Naive thymus-derived CD8-positive, alpha-beta T cell (primary cell): ENCODE data around the gene LNP1. TPM values are rescaled to one million over a fixed set of nuclear protein-coding genes. Genes with fewer than 3 reads are reported as not detected.
A peak's percentile ranks its signal among the peaks of the same experiment; 100 is the strongest.

Experiments used
- ATAC-seq, 2 donors: fragments of 150-1000 bp; cut with Tn5 transposase in 1 of 2; sonication (Bioruptor Pico), chemical (Tn5 transposase) in 1 of 2; 1 replicate in 1 of 2; 2 replicates in 1 of 2; pipeline ENCODE4 v1.10.0; 2021; ENCODE audit warnings: mild to moderate bottlenecking in 2 of 2, moderate library complexity in 2 of 2
- POLR2A ChIA-PET: fragments of 350-600 bp; sonication (Branson Sonifier 250); formaldehyde crosslinking; loops from one replicate; lab custom pipeline; 2021; ENCODE audit warnings: antibody characterized with exemption; lab: Charles Lee
- DNase-seq, 10 donors: peaks; one replicate each; pipeline versions ENCODE4 v3.0.0 to v3.0.0-alpha.2; 2020 to 2022
- H3K27ac Mint-ChIP-seq, 10 donors: one replicate each; pipeline ENCODE4 v1.8.0; 2020 to 2022; ENCODE audit warnings: mild to moderate bottlenecking in 10 of 10, mixed read lengths in 10 of 10, moderate library complexity in 4 of 10, inconsistent platforms in 1 of 10
- H3K27me3 Mint-ChIP-seq, 5 donors: one replicate each; pipeline ENCODE4 v1.8.0; 2021 to 2022; ENCODE audit warnings: mixed read lengths in 5 of 5
- H3K36me3 Mint-ChIP-seq, 3 donors: one replicate each; pipeline ENCODE4 v1.8.0; 2020 to 2022; ENCODE audit warnings: mixed read lengths in 3 of 3, mild to moderate bottlenecking in 2 of 3, inconsistent platforms in 1 of 3
- H3K4me1 Mint-ChIP-seq, 4 donors: one replicate each; pipeline ENCODE4 v1.8.0; 2021 to 2022; ENCODE audit warnings: mixed read lengths in 4 of 4
- H3K4me3 Mint-ChIP-seq, 10 donors: one replicate each; pipeline ENCODE4 v1.8.0; 2020 to 2022; ENCODE audit warnings: mild to moderate bottlenecking in 10 of 10, mixed read lengths in 10 of 10, moderate library complexity in 6 of 10, inconsistent platforms in 1 of 10
- H3K9me3 Mint-ChIP-seq, 9 donors: one replicate each; pipeline ENCODE4 v1.8.0; 2020 to 2022; ENCODE audit warnings: mixed read lengths in 9 of 9, mild to moderate bottlenecking in 3 of 9, inconsistent platforms in 1 of 9, moderate library complexity in 1 of 9
- polyA plus RNA-seq, 3 donors: library from polyadenylated mRNA; unstranded; fragments of 300-500 nt; fragmentation: Illumina TruSeq; gene quantifications; one replicate each; pipeline ENCODE4 v1.2.3, GENCODE V29; 2021
- total RNA-seq, 8 experiments: library from RNA in 2 of 8; stranded (reverse) in 2 of 8; gene quantifications; one replicate each; pipeline ENCODE4 v1.2.3 and lab custom pipeline; 2021 to 2026

Gene LNP1
- total and polyA plus RNA-seq, 5 experiments from 2014 or later, result 0.40 to 2.4 (median 2.0) TPM

- no peak overlapping the region for H3K27ac Mint-ChIP-seq
- H3K4me1 Mint-ChIP-seq, result no peaks in the 10 kb centered on the region
- peaks cover 0 to 82% (median 27%) of the 10 kb centered on the region in 3 donors for H3K36me3 Mint-ChIP-seq
- DNase-seq, result no peak
- no peak overlapping the region for H3K4me3 Mint-ChIP-seq
- H3K9me3 Mint-ChIP-seq, result no peaks in the 10 kb centered on the region
- POLR2A ChIA-PET, result no interaction called here
- ATAC-seq, result no peak
- no peaks in the 10 kb centered on the region for H3K27me3 Mint-ChIP-seq
Observed at GRCh38 chr3:100370756-100371155, 30.6 kb upstream of the LNP1 start.

DNA sequence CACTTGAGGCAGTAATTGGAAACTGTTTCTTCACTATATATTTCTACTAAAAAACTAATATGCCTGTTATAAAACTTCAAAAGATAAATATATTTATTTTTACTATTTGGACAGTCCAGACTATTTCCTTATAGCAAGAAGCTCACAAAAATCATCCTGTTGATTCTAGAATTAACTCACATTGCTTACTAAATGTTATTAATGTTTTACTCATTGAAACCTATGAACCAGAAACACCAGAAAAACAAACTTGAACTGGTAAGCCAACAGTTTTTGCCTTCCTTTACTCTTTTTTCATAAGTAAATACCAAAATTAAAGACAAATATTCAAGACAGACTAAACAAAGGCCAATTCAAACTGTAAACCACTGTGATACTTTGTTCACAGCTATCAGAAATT is 26.8 kb upstream of the LNP1 start:
- Mint-ChIP-seq H3K4me3 (no peak overlapping the region), H3K4me1 (peaks cover 0 to 2% (median 0%) of the 10 kb centered on the region in 4 donors), H3K9me3 (no peaks in the 10 kb centered on the region), H3K27me3 (no peaks in the 10 kb centered on the region), H3K27ac (no peak overlapping the region), H3K36me3 (peaks cover 0 to 78% (median 16%) of the 10 kb centered on the region in 3 donors)
- POLR2A ChIA-PET, result no interaction called here
- DNase-seq (no peak), ATAC-seq (no peak)

GRCh38 chr3:100376301-100376700 is 25.0 kb upstream of the LNP1 start:
- DNase-seq (no peak), ATAC-seq (no peak)
- H3K27me3 Mint-ChIP-seq, result no peaks in the 10 kb centered on the region
- H3K4me1 Mint-ChIP-seq, result peaks cover 0 to 2% (median 0%) of the 10 kb centered on the region in 4 donors
- H3K9me3 Mint-ChIP-seq, result no peaks in the 10 kb centered on the region
- H3K4me3 Mint-ChIP-seq, result no peak overlapping the region
- POLR2A ChIA-PET, result no interaction called here
- H3K36me3 Mint-ChIP-seq, result peaks cover 0 to 81% (median 13%) of the 10 kb centered on the region in 3 donors
- H3K27ac Mint-ChIP-seq, result peak overlapping the region in 2 of 10 donors; percentile 39 to 53

DNA sequence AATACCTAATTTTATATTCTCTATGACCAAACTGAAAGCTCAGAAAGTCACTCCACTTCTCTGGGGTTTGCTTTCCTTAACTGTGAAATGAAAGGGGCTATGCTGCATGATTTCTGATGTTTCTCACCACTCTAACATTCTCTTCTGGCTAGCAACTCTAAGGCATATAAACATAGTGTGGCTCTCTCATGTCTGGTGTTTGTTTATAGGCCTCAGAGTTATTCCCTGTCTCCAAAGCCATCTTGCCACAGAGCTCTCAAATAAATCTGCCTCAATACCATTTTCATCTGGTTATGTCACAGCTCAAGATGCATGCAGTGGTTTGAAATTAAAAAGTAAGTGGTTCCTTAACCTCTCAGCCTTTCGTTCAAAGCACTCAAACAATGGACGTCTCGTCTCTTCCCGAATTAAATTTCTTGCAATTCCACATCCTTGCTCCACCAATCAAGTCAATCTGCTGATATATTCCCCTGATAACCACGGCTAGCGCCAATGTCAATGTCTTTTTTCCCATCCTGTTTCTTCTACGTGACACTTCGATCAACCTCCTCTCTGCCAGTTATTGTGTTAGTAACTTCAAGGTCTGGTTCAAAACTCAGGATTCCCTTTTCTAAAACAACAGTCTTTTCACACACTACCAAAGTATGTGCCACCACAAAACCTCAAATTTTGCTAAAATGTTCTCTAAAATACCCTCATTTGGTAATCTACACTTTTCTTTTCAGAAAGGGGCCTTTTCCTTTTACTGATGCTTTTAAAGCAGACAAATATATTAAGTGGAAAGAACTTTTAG is 16.4 kb upstream of the LNP1 start:
- Mint-ChIP-seq H3K27ac (peak overlapping the region in 2 of 10 donors; percentile 7 to 77), H3K27me3 (no peaks in the 10 kb centered on the region), H3K9me3 (peaks cover 0 to 13% (median 4%) of the 10 kb centered on the region in 9 donors), H3K4me3 (no peak overlapping the region), H3K4me1 (peaks cover 10 to 24% (median 14%) of the 10 kb centered on the region in 4 donors), H3K36me3 (peaks cover 13 to 72% (median 26%) of the 10 kb centered on the region in 3 donors)
- no peak for ATAC-seq
- DNase-seq, result no peak
- POLR2A ChIA-PET, result no interaction called here

DNA sequence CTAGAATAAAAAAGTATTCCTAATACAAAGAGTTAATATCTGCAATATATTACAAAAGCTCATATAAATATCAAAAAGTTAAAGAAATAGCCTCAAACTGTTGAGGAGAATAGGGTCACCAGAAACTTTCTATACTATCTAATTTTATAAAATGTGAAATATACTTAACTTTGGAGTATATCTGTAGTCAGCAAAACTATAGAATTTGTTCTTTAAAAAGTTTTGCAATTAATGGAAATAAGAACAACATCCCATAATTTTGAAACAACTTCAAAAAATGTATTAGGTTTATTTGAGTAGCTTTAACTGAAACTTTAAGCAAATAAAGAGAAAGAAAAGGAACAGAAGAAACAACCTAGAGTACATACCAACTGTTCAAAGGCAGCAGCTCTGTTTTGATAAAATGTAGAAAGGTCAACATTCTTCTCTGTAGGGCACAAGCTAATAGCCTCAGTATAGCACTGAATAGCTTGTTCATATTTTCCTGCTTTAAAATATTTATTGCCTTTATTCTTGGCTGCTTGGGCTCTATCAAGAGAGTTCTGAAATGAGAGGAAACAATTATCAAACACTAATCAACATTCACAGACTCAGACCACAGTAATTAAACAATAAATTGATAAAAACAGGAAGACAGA is 14.8 kb upstream of the LNP1 start:
- Mint-ChIP-seq H3K27ac (peak overlapping the region in 7 of 10 donors; percentile 1 to 75 (median 13)), H3K27me3 (no peaks in the 10 kb centered on the region), H3K4me1 (peaks cover 8 to 27% (median 14%) of the 10 kb centered on the region in 4 donors), H3K4me3 (no peak overlapping the region), H3K36me3 (peaks cover 13 to 58% (median 26%) of the 10 kb centered on the region in 3 donors), H3K9me3 (peaks cover 0 to 13% (median 4%) of the 10 kb centered on the region in 9 donors)
- DNase-seq (no peak), ATAC-seq (no peak)
- POLR2A ChIA-PET, result no interaction called here

- peaks cover 13 to 46% (median 26%) of the 10 kb centered on the region in 4 donors for H3K4me1 Mint-ChIP-seq
- H3K4me3 Mint-ChIP-seq, result no peak overlapping the region
- peaks cover 0 to 13% (median 4%) of the 10 kb centered on the region in 9 donors for H3K9me3 Mint-ChIP-seq
- no peak for ATAC-seq
- POLR2A ChIA-PET, result no interaction called here
- no peaks in the 10 kb centered on the region for H3K27me3 Mint-ChIP-seq
- H3K27ac Mint-ChIP-seq, result no peak overlapping the region
- H3K36me3 Mint-ChIP-seq, result peaks cover 13 to 44% (median 29%) of the 10 kb centered on the region in 3 donors
- no peak for DNase-seq
Observed at GRCh38 chr3:100389025-100389424, 12.3 kb upstream of the LNP1 start.

- Mint-ChIP-seq H3K4me1 (peaks cover 14 to 71% (median 59%) of the 10 kb centered on the region in 4 donors), H3K27ac (no peak overlapping the region), H3K9me3 (no peaks in the 10 kb centered on the region), H3K27me3 (no peaks in the 10 kb centered on the region), H3K4me3 (no peak overlapping the region), H3K36me3 (peaks cover 0 to 7% (median 5%) of the 10 kb centered on the region in 3 donors)
- POLR2A ChIA-PET, result interaction anchor here (0.6 to 0.7 kb wide), 2 partner anchors 195 to 1492 kb away, joined by 3 to 5 read pairs; no protein-coding TSS in a partner anchor
- DNase-seq (no peak), ATAC-seq (no peak)
Observed at GRCh38 chr3:100395679-100396431, 5.5 kb upstream of the LNP1 start.

DNA sequence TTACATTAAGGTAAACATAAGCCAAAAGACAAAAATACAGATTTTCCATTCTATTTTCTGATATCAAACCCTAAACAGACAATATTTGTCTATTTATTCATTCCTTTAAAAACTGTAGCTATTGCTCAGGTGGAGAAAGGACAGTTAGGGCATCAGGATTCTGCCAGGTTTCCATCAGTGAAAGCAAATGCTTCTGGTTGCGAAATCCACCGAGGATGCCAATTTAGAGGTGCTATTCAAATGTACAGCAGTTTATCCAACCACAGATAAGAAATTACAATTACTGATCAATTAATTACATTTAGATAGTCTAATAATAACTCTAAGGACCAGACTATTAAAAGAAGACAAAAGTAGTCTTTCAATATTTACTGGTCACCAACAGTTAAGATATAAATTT is 4.4 kb upstream of the LNP1 start:
- ATAC-seq (no peak), DNase-seq (no peak)
- POLR2A ChIA-PET, result no interaction called here
- Mint-ChIP-seq H3K4me1 (peaks cover 12 to 74% (median 61%) of the 10 kb centered on the region in 4 donors), H3K27ac (peak overlapping the region in 1 of 10 donors; percentile 63), H3K27me3 (no peaks in the 10 kb centered on the region), H3K36me3 (peaks cover 0 to 7% (median 4%) of the 10 kb centered on the region in 3 donors), H3K4me3 (peak overlapping the region in 1 of 10 donors; percentile 7), H3K9me3 (no peaks in the 10 kb centered on the region)

DNA sequence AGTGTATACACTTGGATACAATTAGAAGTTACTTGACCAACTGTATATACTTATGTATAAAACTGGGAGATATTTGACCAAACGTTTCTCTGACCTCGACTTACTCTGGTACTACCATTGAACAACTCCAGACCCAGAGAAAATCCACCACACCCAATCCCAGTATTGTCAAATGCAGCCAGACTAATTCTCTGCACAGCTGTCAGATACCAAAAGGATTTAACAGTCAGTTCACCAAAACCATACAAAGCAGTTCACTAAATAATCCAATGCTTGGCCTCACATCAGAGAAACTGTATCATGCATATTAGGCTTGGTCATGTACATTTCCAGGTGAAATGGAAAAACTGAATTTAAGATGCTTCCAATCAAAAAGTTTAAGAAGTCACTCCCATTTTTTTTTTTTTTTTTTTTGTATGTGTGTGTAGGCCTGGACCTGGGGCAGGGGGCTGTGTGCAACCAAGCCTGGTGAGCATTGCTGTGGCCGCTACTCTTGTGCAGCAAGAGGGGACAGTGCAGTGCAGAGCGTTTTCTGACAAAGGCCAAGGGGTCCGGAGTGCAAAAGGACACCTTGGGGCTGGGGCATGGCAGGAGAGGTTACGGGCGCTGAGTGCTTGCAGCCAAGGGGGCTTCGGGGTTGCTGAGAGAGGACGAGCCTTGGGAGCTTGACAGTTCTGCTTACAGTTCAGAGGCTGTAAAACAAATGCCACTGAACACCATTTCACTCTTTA is 1.8 kb upstream of the LNP1 start:
- ATAC-seq, result no peak
- Mint-ChIP-seq H3K4me3 (peak overlapping the region; percentile 90 to 99 (median 98)), H3K27ac (peak overlapping the region in 9 of 10 donors; percentile 41 to 99 (median 94)), H3K9me3 (no peaks in the 10 kb centered on the region), H3K4me1 (peaks cover 13 to 82% (median 62%) of the 10 kb centered on the region in 4 donors), H3K36me3 (peaks cover 0 to 2% (median under 1%) of the 10 kb centered on the region in 3 donors), H3K27me3 (no peaks in the 10 kb centered on the region)
- POLR2A ChIA-PET, result interaction anchor here (0.6 to 3.1 kb wide), 4 partner anchors 15 to 138 kb away, joined by 3 to 26 read pairs (median 15); partner anchors contain the start of genes NIT2 and TBC1D23
- no peak for DNase-seq

GRCh38 chr3:100400419-100400779 is 940 bp upstream of the LNP1 start:
- H3K4me1 Mint-ChIP-seq, result peaks cover 14 to 81% (median 64%) of the 10 kb centered on the region in 4 donors
- peaks cover 0 to 2% (median 0%) of the 10 kb centered on the region in 3 donors for H3K36me3 Mint-ChIP-seq
- no peaks in the 10 kb centered on the region for H3K27me3 Mint-ChIP-seq
- H3K9me3 Mint-ChIP-seq, result no peaks in the 10 kb centered on the region
- peak; percentile 9 to 38 for ATAC-seq
- H3K4me3 Mint-ChIP-seq, result peak overlapping the region; percentile 90 to 99 (median 98)
- peak in 9 of 10 donors; percentile 12 to 69 (median 39) for DNase-seq
- peak overlapping the region; percentile 38 to 99 (median 95) for H3K27ac Mint-ChIP-seq
- POLR2A ChIA-PET, result interaction anchor here (1.5 to 3.1 kb wide), 5 partner anchors 20 to 1276 kb away, joined by 5 to 26 read pairs (median 7); partner anchors contain the start of genes NIT2, TBC1D23 and TFG

DNA sequence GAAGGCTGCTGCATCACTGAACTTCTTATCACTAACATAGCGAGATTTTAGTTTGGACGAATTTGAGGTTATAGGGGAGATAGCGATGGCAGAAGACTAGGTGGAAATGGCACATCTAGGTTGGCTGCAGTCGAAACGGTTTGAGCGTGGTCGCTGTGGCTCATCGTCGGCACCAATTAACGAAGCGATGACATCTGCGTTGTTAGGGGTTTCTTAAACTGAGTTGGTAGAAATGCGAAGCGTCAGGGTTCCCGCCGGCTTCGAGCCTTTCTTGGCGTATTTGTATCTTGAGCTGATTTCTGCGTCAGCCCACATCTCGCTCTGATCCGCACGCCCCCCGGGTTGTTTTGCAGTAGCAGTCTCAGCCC is 319 bp downstream of the LNP1 start:
- H3K9me3 Mint-ChIP-seq, result no peaks in the 10 kb centered on the region
- peak overlapping the region; percentile 90 to 99 (median 98) for H3K4me3 Mint-ChIP-seq
- POLR2A ChIA-PET, result interaction anchor here (0.6 to 3.1 kb wide), 11 partner anchors 21 to 1274 kb away, joined by 3 to 26 read pairs (median 5); partner anchors contain the start of genes NIT2, PCNP, TBC1D23 and TFG
- DNase-seq, result peak in 8 of 10 donors; percentile 32 to 79 (median 62)
- peaks cover 0 to 3% (median 2%) of the 10 kb centered on the region in 3 donors for H3K36me3 Mint-ChIP-seq
- peaks cover 17 to 72% (median 61%) of the 10 kb centered on the region in 4 donors for H3K4me1 Mint-ChIP-seq
- ATAC-seq, result peak; percentile 39 to 48
- peak overlapping the region; percentile 94 to 99 (median 97) for H3K27ac Mint-ChIP-seq
- no peaks in the 10 kb centered on the region for H3K27me3 Mint-ChIP-seq
